HG02938 (cell line): ENCODE data around the gene CARHSP1.
"Not testable (repeated sequence)": the region's sequence is repeated elsewhere in the genome, so short reads cannot be mapped to it uniquely, and the experiment has no call there.

Experiments
- ATAC-seq: cut with Tn5 transposase; IDR thresholded peaks from one replicate; pipeline ENCODE4 v1.9.1; 2021; ENCODE audit warnings: mild to moderate bottlenecking, moderate library complexity; ENCODE audit not compliant: unreplicated experiment

Gene CARHSP1

DNA sequence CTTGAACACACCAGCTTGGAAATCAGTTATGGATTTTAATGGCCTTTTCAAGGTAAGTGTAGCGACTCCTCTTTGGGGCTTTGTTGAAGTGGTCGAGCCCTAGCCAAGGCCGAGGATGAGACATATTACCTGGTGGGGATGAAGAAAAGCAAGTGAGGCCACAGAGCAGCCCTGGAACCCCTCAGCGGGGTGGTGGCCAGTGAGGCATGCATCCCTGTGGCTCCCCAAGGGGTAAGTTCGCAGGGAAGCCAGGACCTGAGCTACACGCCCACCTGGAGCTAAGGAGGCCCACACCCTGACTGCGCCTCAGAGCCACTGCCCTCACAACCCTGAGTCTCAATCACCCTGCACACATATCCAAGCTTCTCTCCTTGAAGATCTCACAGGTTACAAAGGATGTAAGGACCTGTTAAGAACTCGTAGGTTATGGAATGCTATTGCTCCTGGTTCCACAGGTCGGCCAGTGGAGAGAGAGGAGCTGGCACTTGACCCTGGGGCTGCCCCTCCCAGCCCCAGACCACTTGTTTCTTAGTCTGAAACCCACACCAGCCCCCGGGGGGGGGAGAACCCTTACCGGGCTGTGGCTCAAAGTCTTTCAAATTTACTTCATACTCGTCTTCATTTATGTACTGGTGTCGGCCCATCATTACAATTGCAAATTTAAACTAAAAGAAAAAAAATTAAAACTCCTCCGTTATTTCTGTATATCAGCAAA is 25.3 kb upstream of the CARHSP1 start:
- no peak for ATAC-seq

DNA sequence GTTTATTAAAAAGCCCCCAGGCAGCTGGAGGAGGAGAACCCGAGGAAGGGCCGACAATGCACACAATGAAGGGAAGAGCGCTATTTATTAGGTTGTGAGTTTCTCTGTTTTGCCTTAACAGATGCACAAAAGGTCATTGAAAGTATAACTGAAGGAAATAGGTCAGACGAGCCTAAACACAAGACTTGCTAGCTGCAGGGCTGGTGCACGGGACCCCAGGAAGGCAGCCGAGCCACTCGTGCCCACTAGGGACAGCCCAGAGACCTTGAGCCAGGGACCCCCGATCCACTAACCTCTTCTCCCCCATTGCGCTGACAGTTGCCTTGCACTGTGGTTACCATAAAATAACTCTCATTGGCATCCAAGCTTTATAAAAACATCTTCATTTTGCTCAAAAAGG is 24.6 kb upstream of the CARHSP1 start:
- no peak for ATAC-seq

DNA sequence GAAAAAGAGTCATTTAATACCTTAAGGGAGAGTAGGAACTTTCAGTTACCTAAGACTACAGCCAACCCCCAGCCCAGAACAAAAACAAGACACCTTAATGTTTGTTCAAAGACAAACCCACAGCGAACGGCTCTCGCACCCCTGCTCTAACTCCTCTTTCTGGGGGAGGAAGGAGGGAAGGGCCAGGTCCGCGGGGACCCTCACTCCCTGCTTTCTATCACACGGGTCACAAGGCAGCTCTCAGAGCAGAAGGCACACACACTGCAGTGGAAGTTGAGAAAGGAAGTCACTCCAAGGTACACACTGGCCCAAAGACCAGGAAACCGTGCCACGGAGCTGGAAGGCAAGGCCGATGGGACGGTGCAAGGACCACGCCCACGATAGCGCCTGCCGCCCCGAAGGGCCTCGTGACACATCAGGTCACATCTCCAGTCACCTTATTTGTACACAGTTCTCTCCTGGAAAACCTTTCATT is 23.3 kb upstream of the CARHSP1 start:
- peak; percentile 18 for ATAC-seq

DNA sequence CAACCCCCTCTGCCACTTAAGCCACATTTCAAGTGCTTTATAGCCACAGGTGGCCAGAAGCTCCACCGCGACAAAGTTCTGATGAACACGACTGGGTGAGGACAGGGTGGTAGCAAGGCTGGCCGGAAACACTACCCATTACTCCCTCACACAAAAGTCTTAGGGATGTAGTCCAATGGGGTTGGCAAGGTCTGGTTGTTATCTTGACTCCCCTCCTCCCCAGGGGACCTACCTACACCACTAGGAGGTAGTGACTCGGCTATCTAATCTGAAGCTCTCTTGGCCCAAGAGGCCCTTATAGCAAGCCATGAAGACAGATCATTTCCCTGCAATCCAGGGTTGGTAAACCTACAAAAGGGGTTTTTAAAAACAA is 21.7 kb upstream of the CARHSP1 start:
- ATAC-seq = no peak

DNA sequence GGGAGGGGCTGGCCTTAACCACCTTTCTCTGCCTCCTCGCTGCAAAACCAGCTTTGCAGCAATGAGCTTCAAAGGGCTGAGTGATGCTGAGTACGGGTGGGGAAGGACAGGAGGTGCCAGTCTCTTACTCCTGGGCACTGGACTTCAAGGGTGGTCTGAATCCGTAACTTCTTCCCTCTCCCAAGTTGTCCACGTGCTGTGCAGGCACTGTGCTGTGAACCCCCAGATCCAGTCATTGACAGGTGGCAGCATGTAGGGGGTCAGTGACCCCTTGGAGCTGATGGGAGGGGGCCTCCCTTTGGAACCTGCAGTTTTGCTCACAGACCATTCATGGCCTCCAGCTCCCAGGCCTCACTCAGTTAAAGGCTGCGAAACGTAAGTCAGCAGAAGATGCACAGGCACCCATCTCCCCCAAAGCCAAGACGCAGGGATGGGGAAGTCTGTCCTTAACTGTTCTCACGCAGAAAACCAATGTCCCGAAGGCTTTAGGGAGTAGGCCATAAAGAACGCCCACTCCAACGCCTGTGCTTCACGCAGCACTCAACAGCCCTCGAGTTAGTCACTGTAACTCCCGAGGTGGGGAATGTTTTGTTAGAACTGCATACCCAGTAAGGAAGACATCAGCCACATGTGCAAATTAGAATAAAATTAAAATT is 21.2 kb upstream of the CARHSP1 start:
- ATAC-seq = no peak

DNA sequence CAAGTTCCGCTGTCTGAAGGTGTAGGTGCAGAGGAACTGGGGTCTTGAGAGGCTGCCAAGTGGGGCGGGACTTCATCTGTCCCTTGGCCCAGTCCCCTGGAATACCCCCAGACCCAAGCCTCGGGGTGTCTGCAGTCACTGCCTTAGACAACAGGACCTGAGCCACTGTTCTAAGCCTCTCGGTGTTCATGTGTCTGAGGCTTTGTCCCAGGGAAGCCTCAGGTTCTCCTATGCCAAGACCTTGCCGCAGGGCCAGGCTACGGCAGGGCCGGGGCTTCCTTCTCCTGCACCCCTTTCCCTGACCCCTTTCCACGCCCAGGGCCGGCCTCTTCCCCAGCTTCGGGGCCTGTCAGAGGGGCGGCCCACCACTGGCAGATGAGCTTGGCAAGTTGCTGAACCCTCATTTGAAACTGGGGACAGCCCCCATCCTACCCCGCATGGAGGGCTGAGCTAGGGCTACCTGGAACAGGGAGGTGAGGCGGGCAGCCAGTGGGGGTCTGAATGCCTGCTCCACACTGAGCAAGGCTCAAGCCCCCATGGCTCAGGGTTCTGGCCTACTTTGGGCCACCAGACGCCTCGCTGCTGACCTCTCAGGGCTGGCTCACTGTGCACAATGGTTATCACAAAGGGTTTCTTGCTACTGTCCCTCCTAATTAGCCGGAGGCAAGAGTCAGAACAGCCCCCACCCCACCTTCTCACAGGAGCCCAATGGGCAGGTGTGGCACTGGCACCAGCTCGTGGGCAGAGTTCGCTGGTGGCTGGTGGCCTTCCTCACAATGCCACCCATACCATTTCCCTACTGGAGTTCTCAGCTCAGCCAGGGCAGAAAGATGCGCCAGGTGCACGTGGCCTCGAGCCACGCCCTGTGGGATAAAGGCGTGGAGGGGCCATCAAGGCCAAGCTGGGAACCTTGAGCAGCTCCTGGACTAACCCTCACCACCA is 20.4 kb upstream of the CARHSP1 start:
- no peak for ATAC-seq

DNA sequence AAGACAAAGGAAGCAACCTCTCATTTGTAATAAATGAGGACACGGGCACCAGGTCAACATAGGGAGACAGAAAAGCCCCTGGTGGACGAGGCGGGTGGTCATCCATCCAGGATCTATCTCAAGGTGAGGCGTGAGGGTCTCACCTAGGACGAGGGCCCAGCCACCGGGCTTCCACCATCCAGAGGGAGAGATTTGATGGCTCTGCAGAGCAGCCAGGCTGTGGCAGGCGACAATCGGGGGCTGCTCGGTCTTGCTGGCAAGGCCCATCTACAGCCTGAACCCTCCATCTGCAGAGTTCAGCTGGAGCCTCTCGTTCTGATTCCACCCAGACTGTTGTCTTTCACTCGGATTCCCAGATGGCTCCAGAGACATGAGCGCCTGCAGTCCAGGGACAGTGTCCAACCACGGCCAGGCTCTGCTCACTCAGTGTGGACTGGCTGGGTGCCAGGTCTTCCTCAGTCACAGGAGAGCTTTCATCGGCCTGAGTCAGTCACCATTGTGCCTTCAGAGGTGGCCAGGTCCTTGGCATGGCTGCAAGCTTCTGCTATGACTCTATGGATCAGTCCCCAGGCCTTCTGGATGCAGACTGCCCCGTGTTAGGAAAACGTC is 19.2 kb upstream of the CARHSP1 start:
- ATAC-seq = no peak

DNA sequence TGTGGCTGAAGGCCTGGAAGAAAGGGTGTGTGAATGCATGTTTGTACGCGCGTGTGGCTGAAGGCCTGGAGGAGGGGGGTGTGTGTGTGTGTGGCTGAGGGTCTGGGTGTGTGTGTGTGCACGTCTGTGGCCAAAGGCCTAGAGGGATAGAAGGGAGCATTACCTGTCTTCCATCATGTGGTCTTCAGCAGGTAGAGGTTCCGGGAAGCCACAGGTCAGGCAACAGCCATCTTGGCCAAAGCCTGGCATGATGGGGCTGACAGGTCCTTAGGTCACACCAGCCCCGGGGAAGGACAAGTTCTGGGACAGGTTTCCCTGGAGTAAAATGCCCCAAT is 18.6 kb upstream of the CARHSP1 start:
- no peak for ATAC-seq

DNA sequence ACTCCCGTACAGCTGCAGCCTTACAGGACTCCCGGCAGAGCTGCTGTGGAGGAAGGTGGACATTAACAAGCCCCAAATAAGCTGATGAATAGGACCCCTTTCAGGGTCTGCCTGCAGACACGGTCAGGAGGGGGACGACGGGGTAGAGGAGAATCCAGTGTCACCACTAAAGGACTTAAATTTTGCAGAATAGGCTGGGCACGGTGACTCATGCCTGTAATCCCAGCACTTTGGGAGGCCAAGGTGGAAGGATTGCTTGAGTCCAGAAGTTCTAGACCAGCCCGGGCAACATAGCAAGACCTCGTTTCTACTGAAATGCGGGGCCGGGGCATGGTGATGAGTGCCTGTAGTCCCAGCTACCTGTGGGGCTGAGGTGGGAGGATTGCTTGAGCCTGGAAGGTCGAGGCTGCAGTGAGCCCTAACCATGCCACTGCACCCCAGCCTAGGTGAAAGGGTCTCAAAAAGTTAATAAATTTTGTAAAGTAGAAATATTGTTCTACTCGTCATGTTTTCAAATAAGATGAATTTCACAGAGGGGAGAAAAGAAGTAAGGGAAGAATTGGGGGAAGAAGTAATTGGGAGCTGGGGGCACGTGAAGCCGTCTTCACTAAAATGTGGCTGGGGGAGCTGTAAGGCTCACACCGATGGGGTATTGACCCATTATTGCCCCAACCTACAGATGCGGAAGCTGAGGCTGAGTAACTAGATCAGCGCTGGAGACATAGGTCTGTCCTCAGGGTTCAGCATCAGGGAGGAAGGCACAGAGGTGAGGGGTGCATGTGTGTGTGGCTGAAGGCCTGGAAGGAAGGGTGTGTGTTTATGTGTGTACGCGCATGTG is 18.0 kb upstream of the CARHSP1 start:
- no peak for ATAC-seq

DNA sequence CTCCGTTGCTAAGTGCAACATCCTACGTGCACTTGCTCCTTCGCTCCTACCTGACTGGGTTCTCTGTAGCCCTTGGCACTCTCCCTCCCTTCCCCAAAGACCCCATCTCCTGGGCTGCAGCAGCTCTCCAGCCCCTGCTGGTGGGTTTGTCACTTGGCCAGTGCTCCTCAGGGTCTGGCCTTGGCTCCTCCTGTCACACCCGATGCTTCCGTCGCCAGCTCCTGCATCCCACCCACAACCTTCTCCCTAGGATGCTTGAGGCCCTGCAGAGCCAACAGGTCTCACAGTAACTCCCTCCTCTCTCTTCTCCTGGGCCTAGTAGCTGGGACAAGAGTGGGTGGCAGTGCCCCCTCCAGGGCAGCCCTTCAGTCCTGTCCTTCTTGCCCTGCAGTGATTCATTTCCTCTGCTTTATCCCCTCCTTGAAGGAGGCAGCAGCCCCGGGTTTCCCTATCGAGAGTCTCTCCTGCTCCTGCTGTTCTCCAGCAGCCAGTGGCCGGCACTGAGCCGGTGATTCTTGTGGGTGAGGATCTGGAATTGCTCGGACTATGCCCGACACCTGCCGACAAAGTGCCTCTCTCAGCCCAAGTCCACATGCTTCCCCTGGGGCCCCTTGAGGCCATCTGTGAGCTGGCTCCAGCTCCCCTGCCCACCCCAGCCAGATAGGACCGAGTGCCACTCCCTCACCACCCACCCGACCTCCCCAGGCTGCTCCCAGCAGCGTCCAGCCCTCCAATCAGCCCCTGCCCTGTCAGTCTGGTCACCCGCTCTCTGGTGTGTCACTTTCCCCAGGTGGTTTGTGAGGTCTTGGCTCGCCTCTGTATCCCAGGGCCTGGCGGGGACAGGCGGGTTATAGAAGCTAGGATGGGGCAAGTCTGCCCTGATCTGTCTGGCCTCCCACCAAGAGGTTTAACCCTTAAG is 17.1 kb upstream of the CARHSP1 start:
- ATAC-seq = no peak

DNA sequence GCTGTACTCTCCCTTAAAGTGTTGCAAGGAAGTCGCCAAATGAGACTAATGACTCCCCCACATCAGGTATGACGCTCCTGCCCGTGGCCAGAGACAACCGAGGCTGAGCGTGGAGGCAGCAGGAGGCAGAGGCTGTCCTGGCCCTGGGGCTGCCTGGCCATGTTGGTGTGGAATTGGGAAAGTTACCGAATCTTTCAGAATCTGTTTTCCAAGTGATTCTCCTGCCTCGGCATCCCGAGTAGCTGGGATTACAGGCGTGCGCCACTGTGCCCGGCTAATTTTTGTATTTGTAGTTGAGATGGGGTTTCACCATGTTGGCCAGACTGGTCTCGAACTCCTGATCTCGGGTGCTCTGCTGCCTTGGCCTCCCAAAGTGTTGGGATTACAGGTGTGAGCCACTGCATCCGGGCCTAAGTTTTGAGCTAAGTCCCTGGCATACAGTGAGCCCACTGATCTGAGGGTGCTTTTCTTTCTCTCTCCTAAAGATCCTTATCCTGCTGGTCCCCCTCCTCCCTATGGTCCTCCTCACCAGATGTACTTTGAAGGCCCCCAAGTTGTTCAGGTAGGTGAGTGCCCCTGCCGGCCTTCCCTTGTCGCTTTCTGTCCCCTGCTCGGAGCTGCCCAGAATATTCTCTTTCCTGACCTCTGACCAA is 14.0 kb upstream of the CARHSP1 start:
- no peak for ATAC-seq

DNA sequence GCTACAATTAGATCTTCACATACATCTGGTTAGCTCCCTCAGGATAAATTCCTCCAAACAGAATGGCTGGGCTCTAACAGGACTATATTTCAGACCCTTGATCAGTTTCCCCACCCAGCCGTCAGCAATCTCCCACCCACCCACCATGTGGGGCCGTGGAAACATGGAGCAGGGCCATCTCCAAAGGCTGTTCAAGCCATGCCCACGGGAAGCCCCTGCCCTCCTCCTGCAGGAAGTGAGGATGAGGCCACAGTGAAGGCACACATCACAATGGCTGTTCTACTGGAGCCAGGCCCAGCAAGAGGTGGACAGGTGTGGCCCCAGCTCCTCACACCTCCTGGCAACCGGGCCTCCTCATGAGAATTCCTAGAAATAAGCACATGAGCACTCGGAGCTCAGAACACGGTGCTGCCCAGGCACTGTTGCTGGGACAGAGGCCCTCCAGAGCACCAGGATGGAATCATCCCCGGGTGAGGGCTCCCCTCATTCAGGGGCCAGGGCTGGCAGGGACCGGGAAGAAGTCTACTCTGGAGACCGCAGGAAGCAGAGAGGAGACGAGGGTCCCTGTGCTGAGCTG is 13.3 kb upstream of the CARHSP1 start, which contains the start of gene LITAFD:
Gene LITAFD, plus strand, starts transcription at position 311 of the 577 bp plus-strand sequence. CDS start 2,005 bp downstream, outside the sequence.
- ATAC-seq = no peak

DNA sequence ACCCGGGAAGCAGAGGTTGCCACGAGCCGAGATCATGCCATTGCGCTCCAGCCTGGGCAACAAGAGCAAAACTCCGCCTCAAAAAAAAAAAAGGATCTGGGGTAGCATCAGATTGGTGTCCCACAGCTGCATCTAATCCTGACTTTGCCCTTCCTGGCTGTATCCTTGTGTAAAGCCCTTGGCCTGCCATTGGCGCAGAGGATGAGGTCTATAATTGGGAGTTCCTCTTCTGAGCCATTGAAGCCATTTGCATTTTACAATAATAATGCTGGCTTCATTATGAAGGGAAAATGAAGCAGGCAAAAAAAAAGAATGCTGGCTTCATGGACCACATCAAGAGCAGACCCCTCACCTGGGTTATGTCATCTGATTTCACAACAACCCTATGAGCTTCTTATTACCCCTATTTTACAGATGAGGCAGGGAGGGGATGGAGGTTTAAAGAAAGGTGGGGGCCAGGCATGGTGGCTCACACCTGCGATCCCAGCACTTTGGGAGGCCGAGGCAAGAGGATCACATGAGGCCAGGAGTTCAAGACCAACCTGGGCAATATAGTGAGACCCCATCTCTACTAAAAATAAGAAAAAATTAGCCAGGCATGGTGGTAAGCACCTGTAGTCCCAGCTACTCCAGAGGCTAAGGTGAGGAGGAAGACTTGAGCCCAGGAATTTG is 12.2 kb upstream of the CARHSP1 start:
- no peak for ATAC-seq

DNA sequence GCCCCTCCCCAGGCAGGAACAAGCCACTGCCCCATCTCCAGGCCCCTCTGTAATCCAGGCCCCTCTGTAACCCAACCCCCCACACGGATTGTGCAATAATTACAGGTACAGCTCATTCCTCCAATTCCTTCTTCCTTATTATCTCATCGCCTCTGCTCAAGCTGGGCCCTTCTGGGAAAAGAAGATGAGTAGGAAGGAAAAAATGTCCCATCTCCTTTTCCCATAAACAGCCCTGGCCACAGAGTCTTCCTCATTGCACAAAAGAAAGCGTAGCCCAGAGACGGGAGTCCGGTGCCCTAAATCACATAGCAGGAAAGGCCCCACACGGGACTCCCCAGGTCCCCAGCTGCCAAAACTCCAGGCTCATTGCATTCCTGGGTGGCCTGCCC is 9.7 kb upstream of the CARHSP1 start:
- ATAC-seq = no peak

DNA sequence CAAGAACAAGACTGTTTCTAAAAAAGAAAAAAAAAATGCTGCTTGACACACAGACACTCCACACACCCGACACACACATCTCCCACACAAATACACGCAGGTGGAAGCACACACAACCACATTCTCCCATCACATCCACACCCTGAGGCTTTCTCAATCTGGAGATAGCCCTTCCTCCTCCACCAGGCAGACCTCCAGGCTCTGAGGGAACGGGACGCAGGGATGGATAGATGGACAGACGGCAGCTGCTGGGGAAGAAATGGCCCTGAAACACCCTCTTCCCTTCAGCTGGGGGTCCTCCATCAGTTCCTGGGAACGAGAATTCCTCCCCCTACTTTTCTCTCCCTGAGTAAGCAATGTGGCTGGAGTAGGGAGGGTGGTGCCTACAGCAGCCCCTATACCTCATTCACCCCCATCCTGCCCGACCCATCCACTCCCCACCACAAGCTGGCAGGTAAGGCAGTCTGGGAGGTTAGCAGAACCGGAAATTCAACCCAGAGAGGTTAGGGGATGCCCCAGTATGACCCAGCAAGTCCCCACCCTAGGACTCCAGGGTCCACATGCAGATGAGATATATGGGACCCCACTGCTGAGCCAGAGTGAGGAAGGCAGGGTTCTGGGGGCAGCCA is 9.2 kb upstream of the CARHSP1 start:
- no peak for ATAC-seq

DNA sequence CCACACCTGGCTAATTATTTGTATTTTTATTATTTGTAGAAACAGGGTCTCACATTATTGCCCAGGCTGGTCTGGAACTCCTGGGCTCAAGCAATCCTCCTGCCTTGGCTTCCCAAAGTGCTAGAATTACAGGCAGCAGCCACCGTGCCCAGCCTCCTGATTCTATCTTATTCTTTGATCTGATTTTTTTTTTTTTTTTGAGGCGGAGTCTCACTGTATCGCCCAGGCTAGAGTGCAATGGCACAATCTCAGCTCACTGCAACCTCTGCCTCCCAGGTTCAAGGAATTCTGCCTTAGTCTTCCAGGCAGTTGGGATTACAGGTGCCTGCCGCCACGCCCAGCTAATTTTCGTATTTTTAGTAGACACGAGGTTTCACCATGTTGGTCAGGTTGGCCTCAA is 6.5 kb upstream of the CARHSP1 start:
- not testable (repeated sequence) for ATAC-seq

DNA sequence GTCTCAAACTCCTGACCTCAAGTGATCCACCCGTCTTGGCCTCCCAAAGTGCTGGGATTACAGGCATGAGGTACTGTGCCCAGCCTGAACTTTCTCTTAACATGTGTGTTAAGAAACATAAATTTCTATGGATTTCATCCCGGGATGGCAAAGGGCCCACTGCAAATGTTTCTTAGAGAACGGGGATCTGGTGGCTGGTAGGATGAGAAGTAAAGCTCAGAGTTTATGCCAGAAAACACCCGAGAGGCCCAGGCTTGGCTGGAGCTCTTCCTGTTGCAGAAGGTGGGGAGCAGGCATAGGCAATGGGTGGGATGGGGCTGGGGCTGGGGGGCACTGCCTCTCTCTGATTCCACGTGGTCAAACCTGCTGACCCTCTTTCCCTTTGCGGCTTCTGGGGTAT is 5.6 kb upstream of the CARHSP1 start:
- ATAC-seq = no peak
